NCI-H524 treated with DMSO at 0.1 percent for 48 hours (cell line): ENCODE results near the gene BCAP29.

Experiments used
- DNase-seq: peaks from one replicate; lab custom pipeline; 2025; lab: John Stamatoyannopoulos, UW

Gene BCAP29

DNA sequence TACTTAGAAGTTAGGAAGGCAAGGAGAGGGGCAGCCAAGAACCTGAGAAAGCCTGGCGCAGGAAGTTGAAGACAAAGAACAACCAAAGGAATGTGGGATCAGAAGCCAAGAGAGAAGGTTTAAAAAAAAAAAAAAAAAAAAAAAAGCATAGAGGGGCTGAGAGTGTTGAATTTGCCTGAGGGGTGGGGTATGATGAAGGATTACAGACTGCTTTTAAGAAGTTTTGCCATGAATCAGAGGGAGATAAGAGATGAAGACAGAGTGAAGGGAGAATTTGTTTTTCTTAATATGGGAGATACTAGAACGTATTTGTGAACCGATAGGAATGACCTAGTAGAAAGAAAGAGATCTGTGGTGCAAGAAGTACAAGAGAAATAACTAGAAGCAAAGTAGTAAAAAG, 87.3 kb downstream of the BCAP29 start:
- DNase-seq = no peak

DNA sequence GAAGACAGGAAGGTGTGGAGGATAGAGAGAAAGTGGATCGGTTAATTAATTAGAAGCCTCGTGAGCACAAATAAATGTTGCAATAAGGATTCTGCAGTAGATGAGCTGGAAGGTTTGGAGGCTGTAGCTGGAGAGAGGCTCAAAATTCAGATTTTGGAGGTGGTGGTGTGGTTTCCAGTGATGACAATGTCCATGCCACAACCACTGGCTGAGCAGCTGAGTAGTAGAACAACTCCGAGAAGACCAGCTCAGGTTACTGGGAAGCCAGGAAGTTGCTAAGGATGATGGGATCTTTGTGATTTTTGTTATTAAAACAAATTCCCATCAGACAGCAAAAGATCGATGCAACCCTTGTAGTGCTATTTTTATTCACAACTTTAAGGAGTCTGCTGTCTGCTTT, 88.2 kb downstream of the BCAP29 start:
- no peak for DNase-seq
